GM21367 (cell line): ENCODE data around the gene LRPPRC.

Experiments
- ATAC-seq: cut with Tn5 transposase; IDR thresholded peaks from one replicate; pipeline ENCODE4 v1.9.1; 2021; ENCODE audit not compliant: unreplicated experiment

LRPPRC gene

GRCh38 chr2:43874776-43875451 is 120.9 kb downstream of the LRPPRC start:
- ATAC-seq: no peak

- no peak for ATAC-seq
These were observed 123.6 kb downstream of the LRPPRC start for GRCh38 chr2:43872151-43872550.

- no peak for ATAC-seq
These were observed 140.5 kb downstream of the LRPPRC start for GRCh38 chr2:43855292-43855691.

DNA sequence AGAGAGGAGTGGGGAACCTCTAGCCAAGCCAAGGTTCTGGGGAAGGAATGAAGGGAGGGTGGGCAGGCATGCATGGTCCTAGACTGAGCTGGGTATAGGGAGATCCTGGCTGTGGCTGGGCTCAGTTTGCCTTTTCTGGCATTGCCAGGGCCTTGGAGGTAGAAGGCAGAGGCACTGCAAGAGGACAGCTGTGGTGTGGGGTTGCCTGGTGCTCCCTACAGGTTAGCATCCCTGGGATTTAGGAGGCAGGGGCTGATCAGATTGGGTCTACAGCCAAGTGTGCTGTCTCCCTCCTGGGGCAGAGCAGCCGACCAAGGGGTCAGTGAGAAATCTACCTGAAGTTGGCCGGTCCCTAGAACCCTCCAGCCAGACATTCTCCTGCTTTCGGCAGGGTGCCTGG is 141.1 kb downstream of the LRPPRC start:
- ATAC-seq: no peak

GRCh38 chr2:43853141-43854081 is 142.4 kb downstream of the LRPPRC start:
- no peak for ATAC-seq

GRCh38 chr2:43852196-43852730 is 143.5 kb downstream of the LRPPRC start:
- ATAC-seq: no peak

DNA sequence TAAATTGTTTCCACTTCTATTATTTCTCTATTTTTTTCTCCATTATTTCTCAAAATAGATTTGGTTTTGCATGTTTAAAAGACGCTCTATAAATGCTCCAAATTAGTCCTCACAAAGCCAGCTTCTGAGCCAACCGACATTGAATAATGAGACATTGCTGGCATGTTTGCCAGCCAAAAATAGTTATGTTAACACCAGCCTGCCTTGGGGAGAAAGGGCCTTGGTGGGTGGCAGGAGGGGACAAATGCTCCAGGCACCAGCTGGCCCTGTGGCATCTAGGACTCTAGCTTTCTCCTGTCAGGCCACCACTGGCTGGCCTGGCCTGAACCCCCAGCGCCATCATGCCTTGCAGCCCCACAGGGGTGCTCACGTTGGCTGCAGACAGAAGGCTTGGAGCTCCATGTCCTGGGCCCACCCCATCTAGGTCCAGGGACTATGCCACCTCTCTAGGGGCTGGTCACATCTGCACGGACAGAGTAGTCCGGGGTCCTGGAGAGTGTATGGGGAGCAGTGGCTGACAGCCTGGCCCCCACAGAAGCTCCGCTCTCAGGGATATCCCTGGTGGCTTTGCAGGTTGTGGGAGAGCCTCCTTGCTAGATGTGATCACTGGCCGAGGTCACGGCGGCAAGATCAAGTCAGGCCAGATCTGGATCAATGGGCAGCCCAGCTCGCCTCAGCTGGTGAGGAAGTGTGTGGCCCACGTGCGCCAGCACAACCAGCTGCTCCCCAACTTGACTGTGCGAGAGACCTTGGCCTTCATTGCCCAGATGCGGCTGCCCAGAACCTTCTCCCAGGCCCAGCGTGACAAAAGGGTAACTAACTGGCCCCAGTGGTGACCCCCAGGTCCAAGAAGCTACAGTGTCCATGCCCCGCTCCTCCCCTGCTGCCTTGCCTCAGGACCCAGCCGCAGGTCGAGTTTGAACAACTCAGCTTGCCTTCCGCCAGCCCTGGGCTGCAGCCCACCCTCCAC is 144.5 kb downstream of the LRPPRC start:
- ATAC-seq: no peak

- ATAC-seq: no peak
These were observed 147.6 kb downstream of the LRPPRC start for GRCh38 chr2:43848214-43848613.

DNA sequence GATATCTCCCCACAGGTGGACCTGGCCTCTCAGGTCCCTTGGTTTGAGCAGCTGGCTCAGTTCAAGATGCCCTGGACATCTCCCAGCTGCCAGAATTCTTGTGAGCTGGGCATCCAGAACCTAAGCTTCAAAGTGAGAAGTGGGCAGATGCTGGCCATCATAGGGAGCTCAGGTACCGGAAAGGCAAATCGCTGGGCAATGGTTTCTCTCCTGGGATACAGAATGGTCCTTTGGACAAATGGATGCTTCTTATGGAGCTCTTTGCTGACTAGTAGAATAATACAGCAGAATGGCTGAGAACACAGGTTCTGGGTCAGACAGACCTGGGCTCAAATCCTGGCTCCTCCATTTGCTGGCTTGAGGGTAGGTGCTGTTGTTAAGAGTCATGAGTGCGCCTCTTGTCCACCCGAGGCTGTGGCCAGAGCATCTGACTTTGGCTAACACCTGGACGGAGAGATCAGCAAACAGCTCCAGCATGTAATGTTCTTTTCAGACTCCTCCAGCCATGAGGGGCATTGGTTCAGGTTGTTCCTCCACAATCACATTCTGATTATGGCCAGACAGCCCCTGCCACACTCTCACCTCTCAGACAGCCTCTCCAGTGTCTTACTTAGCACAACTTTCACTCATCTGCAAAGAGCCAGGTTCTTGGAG is 149.5 kb downstream of the LRPPRC start:
- no peak for ATAC-seq

- ATAC-seq: no peak
These were observed 150.6 kb downstream of the LRPPRC start for GRCh38 chr2:43845181-43845580.

DNA sequence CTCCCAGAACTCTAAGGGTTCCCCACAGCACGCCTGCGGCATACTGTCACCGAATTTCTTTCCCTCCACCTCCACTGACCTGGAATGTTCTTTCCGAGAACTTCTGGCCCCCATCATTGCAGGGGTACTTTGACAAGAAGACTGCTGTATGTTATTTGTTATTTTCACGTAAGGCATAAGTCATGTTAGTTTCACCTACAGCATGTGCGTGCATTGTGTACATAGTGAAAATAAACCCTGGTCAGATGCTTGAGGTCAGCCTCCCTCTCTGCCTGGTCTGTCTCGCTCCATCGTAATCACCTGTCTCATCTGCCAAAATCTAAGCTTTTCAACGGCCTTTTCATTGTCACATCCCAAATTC is 152.9 kb downstream of the LRPPRC start:
- no peak for ATAC-seq

DNA sequence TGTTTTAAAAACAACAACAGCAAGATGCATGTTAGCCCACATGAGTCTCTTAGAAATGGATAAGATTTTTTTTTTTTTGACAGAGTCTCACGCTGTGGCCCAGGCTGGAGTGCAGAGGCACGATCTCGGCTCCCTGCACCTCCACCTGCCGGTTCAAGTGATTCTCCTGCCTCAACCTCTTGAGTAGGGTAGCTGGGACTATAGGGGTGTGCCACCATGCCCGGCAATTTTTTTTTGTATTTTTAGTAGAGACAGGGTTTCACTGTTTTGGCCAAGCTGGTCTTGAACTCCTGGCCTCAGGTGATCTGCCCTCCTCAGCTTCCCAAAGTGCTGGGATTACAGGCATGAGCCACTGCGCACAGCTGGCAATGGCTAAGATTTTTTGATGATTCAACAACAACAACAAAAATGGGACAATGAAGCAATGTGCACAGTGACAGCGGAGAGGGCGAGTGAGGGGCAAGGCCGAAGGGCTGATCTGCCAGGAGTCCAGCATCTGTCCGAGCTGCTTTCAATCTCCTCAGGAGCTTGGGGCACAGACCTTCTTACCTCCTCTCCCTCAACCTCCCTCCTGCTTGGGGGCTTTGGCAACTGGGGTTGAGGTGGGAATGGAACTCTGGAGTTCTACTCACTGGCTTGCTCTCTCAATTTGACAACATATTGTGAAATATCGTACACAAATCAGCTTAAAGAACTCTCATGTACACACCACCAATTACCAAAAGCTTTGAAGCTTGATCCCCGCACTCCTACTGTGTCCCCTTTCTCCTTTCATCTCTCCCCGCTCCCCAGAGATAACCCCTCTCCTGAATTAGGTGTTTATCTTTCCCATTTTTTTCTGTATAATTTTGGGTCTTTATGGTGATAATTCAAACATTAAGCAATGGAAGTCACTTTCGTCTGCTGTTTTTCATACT is 153.6 kb downstream of the LRPPRC start:
- no peak for ATAC-seq

DNA sequence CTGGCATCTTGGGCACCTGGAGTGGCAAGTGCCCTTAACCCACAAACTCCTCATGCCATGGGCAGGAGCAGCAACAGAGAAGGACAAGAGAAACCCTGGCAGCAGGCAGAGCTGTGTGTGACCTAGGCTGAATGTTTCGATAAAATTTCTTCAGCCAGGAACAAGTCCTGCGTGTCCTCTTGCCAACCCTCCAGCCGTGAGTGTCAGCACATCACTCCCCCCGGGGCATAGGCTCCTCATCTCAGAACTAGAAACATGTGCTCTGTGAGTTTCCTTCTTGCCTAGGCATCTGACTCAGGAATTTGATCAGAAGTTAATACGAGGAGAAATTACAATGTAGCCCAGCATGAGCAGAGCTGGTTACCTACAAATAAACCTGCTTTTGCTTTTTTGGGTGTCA is 154.8 kb downstream of the LRPPRC start:
- ATAC-seq: no peak

GRCh38 chr2:43839776-43840564 is 155.8 kb downstream of the LRPPRC start:
- no peak for ATAC-seq

DNA sequence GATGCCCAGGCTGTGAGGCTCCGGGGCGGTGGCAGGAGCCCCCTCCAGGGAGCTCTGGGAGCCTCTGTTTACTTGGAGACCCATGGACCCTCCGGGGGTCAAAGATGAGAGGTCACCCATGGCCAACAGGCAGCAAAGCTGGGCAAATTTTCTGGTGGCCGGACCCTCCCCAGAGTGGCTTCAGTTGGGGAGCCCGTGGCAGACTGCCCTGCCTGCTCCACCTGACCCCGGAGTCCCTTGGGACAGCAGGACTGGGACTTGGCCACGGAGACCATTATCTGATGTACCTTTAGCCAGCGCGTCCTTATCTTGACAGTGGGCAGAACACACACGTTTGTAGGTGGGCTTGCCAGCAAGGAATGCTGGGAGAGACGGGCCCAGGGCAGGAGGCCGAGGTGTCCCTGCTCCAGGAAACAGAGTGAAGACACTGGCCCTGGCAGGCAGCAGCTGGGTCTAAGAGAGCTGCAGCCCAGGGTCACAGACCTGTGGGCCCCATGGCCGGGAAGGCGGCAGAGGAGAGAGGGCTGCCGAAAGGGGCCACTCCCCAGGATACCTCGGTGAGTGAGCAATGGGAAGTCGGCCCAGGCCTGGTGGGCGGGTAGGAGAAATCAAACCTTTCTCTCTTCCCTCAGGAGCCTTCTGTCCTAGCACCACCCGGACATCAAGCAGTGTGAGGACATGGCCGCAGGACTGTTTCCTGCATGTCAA is 157.1 kb downstream of the LRPPRC start, which contains the start of the genes ABCG5 and ABCG8:
Gene ABCG5, minus strand, starts transcription at position 280 of the 708 bp plus-strand sequence. Its CDS starts 160 bp downstream, at position 120.
Gene ABCG8, plus strand, starts transcription at position 412 of the 708 bp plus-strand sequence. Its CDS starts 83 bp downstream, at position 495.
- no peak for ATAC-seq

DNA sequence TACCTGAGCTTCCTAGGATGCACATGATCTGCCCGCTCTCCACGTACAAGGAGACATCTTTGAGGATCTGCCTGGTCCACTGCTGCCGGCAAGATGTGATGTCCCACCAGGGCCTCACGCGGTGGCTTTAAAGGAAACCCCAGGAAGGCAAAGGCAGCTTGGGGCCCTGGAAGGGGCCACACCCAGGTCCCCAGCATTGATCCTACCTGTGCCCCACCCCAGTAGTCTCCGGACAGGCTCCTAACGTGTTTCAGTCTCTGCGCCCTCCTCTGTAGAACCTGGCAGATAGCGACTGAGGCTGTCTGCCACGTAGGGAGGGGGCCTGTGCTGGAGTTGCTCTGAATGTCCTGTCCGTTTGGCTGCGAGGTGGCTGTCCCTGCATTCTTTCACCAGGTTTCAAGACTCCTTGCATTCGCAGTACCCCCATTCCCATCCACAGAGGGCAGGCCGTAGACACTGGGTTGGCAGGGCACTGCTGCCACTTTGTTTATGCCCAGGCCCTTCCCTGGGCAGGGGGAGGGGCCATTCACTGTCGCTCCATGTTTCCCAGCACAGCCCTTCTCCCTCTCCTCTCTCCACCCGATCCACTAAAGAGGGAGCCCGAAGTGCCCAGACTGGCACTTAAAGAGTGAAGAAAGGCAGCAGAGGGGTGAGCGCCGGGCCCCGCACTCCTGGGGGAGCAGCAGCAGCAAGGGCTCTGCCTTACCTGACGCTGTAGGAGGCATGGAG is 157.8 kb downstream of the LRPPRC start:
- ATAC-seq: no peak

GRCh38 chr2:43837033-43837432 is 158.8 kb downstream of the LRPPRC start:
- ATAC-seq: no peak
